NOMO-1 treated with DMSO at 0.1 percent for 48 hours (cell line): Measurements from ENCODE around the gene CFAP77.

Experiments
- DNase-seq: peaks from one replicate; lab custom pipeline; 2025; ENCODE audit not compliant: unreplicated experiment; lab: John Stamatoyannopoulos, UW

Gene CFAP77

DNA sequence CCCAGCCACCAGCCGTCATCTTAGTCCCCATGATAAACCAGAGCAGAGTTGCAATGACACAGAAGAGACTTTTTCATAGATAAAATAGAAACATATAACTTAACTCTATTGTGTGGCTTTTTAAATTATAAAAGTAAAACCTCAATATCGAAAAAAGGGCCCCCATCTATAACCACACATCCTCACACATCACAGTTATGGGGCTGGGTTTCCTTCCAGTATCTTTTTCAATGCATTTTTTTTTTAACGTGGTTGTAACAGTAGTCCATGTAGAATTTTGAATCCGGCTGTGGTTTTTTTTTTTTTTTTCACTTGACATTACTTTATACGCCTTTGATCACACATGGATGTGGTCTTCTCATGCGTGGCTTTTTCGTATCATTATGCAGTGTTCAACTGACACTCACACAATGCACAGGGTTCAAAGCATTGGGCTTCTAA, 77.4 kb downstream of the CFAP77 start:
- no peak for DNase-seq

DNA sequence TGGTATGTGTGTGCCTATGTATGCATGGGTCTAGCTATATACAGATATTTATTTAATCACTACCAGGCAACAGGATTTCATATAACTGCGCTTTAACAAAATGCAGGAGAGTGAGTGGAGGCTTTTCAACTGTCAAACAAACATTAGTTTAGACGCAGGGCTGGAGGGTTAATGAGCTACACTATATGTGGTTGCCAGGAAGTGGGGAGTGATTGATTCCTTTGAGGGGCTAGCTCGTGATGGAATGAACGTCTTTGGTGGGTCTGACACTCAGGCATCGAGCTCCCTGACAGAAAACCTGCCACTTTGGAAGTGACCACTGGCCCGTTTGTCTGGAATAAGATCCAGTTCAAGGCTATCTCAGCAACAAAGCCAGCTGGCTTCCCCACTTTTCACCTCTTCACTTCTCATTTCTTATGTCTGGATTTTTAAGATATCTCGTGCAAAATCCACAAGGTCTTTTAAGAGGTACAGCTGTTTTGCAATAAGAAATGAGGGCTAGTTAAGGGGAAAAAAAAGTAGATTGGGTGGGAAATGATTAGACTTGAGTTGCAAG, 78.0 kb downstream of the CFAP77 start:
- DNase-seq = no peak

DNA sequence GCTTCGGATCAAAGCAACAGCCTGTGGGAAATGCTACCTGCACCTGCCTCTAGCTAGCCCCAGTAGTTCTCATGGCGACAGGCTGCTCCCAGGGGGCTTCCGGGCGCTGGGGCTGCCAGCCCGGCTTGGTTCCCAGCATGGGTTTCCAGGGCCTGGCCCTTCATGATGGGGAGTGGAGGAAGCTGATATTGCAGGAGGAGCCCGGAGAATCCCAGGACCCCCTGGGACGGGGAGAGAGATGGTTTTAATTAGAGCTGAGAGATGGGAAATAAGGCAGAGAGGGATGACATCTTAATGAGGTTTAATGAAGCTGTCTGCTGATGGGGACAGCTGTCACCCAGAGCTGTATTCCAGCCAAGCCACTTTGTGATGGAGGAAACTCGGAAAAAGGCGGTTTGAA, 78.6 kb downstream of the CFAP77 start:
- DNase-seq = no peak

DNA sequence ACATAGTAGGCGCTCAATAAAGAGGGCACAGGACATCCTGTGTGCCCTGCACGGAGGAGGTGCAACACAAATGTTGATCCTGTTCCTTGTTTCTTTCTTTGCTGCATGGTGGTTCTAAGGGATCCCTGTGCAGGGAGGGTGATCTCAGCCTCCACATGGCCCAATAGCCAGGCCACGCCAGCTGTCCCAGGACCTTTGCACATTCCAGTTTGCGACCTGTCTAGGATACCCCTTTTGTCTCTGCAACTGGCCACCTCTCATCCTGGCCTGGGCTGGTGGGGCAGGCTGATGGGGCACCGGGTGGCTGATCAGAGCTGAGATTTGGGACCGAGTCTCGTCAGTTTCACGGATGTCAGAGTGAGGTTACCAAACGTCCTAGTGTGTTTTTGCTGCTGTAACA, 79.5 kb downstream of the CFAP77 start:
- DNase-seq = no peak

DNA sequence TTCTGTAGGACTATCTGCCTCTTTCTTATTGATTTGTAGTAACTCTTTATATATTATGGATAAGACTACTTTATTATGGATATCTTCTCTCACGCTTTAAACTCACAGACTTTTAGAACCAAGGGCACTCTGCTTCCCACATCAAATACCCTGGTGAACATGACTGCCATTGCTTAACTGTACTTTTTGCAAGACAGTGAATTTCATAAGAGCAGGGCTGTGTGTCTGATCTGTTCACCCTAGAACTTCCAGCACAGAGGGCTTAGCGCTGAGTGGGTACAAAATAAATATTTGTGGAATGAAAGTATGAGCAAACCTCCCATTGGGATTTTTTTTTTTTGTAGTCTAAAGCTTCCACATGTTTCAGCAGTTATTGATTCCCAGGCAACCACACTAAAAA, 84.8 kb downstream of the CFAP77 start:
- no peak for DNase-seq

DNA sequence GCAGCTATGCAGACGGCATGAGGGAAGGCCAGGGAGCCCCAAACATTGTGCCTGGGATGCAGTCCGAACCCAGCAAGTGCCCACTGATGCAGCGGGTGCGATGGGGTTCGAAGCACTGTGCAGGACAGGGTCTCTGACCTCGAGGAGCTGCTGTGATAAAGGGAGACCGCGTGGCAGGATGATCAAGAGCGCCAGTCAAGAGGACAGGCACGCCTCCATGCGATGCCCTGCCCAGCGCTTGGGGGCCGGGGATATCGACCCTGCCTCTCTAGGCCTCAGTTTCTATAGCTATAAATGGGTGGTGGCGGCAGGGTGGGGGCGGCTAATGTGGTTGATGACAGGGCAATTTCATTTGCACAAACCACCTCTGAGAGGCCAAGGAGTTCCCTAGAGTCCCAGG, 87.7 kb downstream of the CFAP77 start:
- DNase-seq = no peak

DNA sequence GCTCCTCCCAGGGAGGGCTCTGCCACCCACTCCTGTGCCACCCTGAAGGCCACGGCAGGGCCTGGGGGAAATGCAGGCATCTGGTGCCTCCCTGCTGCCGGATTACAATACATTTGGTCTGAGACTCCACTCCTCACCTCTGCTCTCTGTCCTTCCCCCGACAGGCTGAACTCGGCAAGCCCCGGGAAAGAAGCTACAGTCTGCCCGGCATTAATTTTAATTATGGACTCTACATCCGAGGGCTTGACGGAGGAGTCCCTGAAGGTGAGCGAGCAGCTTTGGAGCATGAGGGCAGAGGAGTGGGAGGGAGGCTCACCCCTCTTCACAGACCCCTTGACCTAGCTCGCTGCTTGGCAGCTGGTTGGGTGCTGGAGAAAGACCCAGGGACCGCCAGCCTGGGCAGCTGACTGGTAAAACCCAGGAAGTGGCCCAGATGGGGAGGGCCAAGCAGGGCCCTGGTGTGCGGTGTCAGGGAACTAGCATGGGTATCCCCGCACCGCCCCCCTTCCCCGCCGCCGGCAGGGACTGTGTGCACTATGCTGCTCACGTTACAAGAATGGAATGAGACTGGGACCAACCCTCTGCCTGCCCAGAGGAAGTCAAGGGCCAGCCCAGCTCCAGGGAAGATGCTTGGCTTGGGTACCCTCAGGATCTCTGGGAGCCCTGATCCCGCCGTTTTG, 88.7 kb downstream of the CFAP77 start:
- no peak for DNase-seq

DNA sequence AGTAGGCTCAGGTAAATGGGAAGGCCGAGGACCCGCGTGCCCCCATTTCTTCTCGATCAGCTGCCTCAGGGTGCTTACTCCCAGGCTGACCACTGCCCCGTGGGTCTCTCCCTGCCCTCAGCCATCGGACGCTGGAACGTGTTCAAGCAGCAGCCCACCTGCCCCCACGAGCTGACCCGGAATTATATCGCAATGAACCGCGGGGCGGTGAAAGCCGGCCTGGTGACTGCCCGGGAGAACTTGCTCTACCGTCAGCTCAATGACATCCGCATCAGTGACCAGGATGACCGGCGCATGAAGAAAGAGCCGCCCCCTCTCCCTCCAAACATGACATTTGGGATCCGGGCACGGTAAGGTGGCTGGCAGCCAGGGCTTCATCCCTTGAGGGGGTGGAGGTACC, 89.2 kb downstream of the CFAP77 start:
- no peak for DNase-seq

DNA sequence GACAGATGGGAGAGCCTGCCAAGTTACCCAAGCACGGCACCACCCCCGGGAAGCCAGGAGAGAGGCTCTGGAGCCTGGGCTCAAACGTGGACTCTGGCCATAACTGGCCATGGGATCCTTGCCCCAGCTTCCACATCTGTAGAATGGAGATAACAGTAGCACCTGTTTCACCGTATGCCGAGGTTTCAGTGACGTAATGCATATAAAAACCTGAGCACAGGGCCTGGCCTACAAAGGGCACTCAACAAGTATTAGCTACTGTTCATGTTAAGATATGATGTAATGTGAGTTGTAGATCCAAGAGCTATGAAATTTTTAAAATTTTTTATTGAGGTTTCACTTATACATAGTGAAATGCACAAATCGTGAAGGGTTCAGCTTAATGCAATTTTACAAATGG, 90.2 kb downstream of the CFAP77 start:
- DNase-seq = no peak

- no peak for DNase-seq
These were observed 92.5 kb downstream of the CFAP77 start for GRCh38 chr9:132502480-132502879.

GRCh38 chr9:132503116-132503515, 93.1 kb downstream of the CFAP77 start:
- no peak for DNase-seq

DNA sequence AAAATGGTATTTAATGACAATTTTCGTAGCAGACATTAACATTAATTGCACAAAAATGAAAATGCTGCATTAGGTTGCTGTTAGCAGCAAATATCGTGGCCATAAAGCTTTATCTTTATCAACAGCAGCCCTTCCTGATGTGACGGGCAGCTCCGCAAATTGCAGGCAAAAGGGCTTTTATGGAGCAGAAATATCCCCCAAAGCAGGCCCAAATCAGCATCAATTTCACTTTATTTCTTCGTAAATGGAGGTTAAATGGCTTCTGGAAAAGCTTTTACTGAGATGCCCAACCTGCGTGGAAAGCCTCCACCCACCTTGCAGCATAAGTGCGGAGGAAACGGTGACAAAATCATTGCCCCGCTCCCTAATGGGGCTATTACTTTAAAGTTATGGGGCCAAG, 94.5 kb downstream of the CFAP77 start:
- DNase-seq = no peak

GRCh38 chr9:132505991-132506655, 96.1 kb downstream of the CFAP77 start:
- DNase-seq = no peak

DNA sequence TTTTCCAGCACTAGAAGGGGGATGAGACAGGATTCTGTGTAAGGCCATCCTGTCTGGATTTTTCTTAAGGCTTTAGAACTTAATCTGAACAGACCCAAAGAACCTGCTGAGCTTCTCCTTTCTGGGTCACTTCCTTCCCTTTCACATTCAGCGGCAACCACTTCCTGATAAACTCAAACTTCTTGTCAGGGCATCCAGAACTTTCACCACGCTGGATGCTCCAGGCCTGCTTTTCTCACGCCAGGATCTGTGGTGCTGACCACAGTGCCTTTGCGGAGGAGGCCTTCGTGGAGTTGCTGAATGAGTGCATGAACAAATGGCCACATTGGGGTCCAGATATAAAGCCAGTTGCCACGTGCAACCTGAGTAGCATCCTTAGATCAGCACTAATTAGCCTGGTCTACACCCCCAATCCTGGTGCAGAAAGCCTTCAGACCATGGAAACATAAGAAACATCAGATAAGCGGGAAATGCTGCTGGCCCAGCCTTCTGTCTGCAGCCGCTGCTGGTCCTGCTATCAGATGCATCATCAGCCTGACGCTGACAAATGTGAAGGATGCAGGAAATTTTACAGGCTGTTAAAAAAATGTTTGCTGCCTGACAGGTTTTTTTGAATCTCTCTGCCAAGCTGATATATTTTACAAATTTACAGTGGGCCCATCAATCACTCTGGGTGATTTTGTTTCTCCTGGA, 97.1 kb downstream of the CFAP77 start:
- peak; percentile 29 for DNase-seq

- DNase-seq = peak; percentile 31
These were observed 97.9 kb downstream of the CFAP77 start for GRCh38 chr9:132507670-132508469.

- no peak for DNase-seq
These were observed 100.2 kb downstream of the CFAP77 start for GRCh38 chr9:132509928-132510874.

- no peak for DNase-seq
These were observed 101.4 kb downstream of the CFAP77 start for GRCh38 chr9:132511191-132511999.

GRCh38 chr9:132513416-132513815, 103.4 kb downstream of the CFAP77 start:
- DNase-seq = no peak
